Erythroblast (primary cell): Measurements from ENCODE around the gene DND1.
"Not testable (repeated sequence)": the region's sequence is repeated elsewhere in the genome, so short reads cannot be mapped to it uniquely, and the experiment has no call there.

ENCODE experiments used
- GATA1 ChIP-seq: IDR thresholded peaks from 2 replicates; pipeline ENCODE4 v1.6.1; 2011; ENCODE audit warnings: low read depth, mild to moderate bottlenecking, control low read depth, low read length, moderate library complexity
- POLR2A ChIP-seq: IDR thresholded peaks from 2 replicates; pipeline ENCODE4 v1.6.1; 2011; ENCODE audit warnings: mild to moderate bottlenecking, low read length

GRCh38 chr5:140708787-140709186 lies 35.4 kb upstream of the DND1 start:
- not testable (repeated sequence) for TF ChIP-seq POLR2A, GATA1
